22Rv1 (cell line): ENCODE results near the gene LRRK1.

Experiments
- CTCF ChIP-seq: fragments of 450-650 bp; IDR thresholded peaks from 2 replicates; pipeline ENCODE4 v1.5.1; 2017; ENCODE audit warnings: mild to moderate bottlenecking
- ZFX ChIP-seq: fragments of 450-650 bp; IDR thresholded peaks from 2 replicates; pipeline ENCODE4 v1.6.1; 2017; ENCODE audit warnings: antibody characterized with exemption, borderline replicate concordance

- no peak for TF ChIP-seq CTCF
- TF ChIP-seq ZFX = no peak
These were observed 25.8 kb downstream of the LRRK1 start for GRCh38 chr15:100944986-100945385.
